Common myeloid progenitor, CD34-positive (primary cell): ENCODE measurements around the gene C8A.

ENCODE experiments used
- CTCF ChIA-PET: fragments of 350-600 bp; sonication (Branson Sonifier 250); formaldehyde crosslinking; loops from one replicate; lab custom pipeline; 2021; ENCODE audit warnings: antibody characterized with exemption; lab: Charles Lee
- POLR2A ChIA-PET: fragments of 350-600 bp; sonication (Branson Sonifier 250); formaldehyde crosslinking; loops from one replicate; lab custom pipeline; 2021; ENCODE audit warnings: antibody characterized with exemption; lab: Charles Lee
- DNase-seq, 3 donors: peaks; one replicate each; pipeline versions ENCODE4 v3.0.0 to v3.0.0-alpha.2; 2013
- H3K27ac ChIP-seq, 2 experiments: 1 replicate in 1 of 2; 2 replicates in 1 of 2; pipeline ENCODE4 v1.7.0; 2013; ENCODE audit warnings: inconsistent platforms in 2 of 2, low read length in 2 of 2, mild to moderate bottlenecking in 2 of 2, low read depth in 1 of 2, moderate library complexity in 1 of 2; ENCODE audit not compliant: severe bottlenecking in 2 of 2, insufficient read depth in 1 of 2, poor library complexity in 1 of 2
- H3K27me3 ChIP-seq, 5 experiments: replicated peaks in 2 of 5; 1 replicate in 3 of 5; 2 replicates in 2 of 5; pipeline versions ENCODE4 v1.6.1 to v1.7.0; 2013; ENCODE audit warnings: low read length in 4 of 5, mild to moderate bottlenecking in 2 of 5, moderate library complexity in 2 of 5, inconsistent platforms in 1 of 5; ENCODE audit not compliant: insufficient read depth in 5 of 5, control insufficient read depth in 4 of 5
- H3K36me3 ChIP-seq, 4 experiments: 1 replicate in 2 of 4; 2 replicates in 2 of 4; pipeline versions ENCODE4 v1.6.1 to v1.7.0; 2013; ENCODE audit warnings: low read length in 3 of 4, control low read depth in 1 of 4, mild to moderate bottlenecking in 1 of 4; ENCODE audit not compliant: control insufficient read depth in 4 of 4, insufficient read depth in 4 of 4
- H3K4me1 ChIP-seq, 4 experiments: 1 replicate in 3 of 4; 2 replicates in 1 of 4; pipeline versions ENCODE4 v1.6.1 to v1.7.1; 2013; ENCODE audit warnings: low read length in 3 of 4, mild to moderate bottlenecking in 3 of 4, control low read depth in 1 of 4, inconsistent platforms in 1 of 4, moderate library complexity in 1 of 4; ENCODE audit not compliant: control insufficient read depth in 4 of 4, insufficient read depth in 4 of 4; ENCODE audit errors: control extremely low read depth in 1 of 4
- H3K4me3 ChIP-seq, 7 experiments: 1 replicate in 4 of 7; 2 replicates in 3 of 7; pipeline versions ENCODE4 v1.5.1 to v1.7.0; 2013; ENCODE audit warnings: mild to moderate bottlenecking in 7 of 7, low read length in 6 of 7, moderate library complexity in 6 of 7, inconsistent platforms in 2 of 7, low read depth in 2 of 7, control low read depth in 1 of 7; ENCODE audit not compliant: insufficient read depth in 4 of 7, control insufficient read depth in 1 of 7; ENCODE audit errors: extremely low read depth in 1 of 7
- H3K9me3 ChIP-seq, 5 experiments: 1 replicate in 4 of 5; 2 replicates in 1 of 5; pipeline versions ENCODE4 v1.6.1 to v1.7.1; 2013; ENCODE audit warnings: low read length in 4 of 5, mild to moderate bottlenecking in 2 of 5, inconsistent platforms in 1 of 5, low read depth in 1 of 5, moderate library complexity in 1 of 5; ENCODE audit not compliant: control insufficient read depth in 4 of 5, insufficient read depth in 2 of 5; ENCODE audit errors: control extremely low read depth in 1 of 5
- WGBS: methylation state at CpG from one replicate; pipeline ENCODE4 v1.1.5; 2013; ENCODE audit not compliant: insufficient coverage; 5-methylcytosine and 5-hydroxymethylcytosine counted together

Gene C8A

DNA sequence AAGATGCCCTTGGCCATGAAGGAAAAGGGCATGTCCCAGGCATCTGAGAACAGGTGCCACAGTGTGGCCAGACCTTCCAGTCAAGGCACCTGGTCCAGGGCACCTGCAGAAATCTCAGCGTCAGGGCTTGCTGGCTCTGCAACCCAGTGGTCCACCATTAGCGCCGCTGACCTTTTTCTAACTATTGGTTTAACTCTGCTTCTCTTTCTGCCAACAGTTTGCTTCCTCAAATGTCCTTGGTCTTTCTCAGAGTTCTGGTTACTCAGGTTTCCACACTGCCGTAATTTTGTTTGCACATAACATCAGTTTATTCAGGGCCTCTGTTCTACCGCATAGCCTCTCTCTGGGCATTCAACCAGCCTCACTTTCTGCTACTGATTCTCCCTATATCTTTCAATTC lies 18.9 kb upstream of the C8A start:
- CTCF ChIA-PET, result interaction anchor here (0.8 kb wide), 1 partner anchor 15 kb away, joined by 3 read pairs; no protein-coding TSS in a partner anchor
- H3K4me1 ChIP-seq, result no peaks in the 10 kb centered on the region
- POLR2A ChIA-PET, result no interaction called here
- H3K36me3 ChIP-seq, result no peaks in the 10 kb centered on the region
- WGBS, result 98% methylated on average over 5 of the region's 5 CpGs
- DNase-seq, result no peak
- no peaks in the 10 kb centered on the region for H3K9me3 ChIP-seq
- H3K27me3 ChIP-seq, result peaks cover 0 to 12% (median 2%) of the 10 kb centered on the region in 5 experiments
- no peak overlapping the region for H3K4me3 ChIP-seq
- H3K27ac ChIP-seq, result no peak overlapping the region

DNA sequence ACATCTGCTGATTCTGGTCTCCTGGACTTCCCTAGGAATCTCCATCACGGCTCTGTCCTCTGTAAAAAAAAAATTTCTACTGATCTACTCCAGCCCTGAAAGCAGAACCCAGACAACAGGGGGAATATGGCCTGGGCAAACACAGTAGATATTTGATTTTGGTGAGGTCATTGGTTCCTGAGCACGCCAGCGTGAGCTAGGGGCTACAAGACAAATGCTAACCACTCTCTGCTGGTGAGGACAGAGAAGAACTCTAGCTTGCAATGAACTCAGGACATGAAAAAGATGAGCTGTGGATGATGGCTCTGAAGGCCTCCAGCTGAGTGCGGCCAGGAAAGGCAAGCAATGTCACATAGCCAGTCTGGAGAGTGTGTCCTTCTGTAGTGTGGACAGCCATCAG lies 18.2 kb upstream of the C8A start:
- POLR2A ChIA-PET, result no interaction called here
- 93% methylated on average over 3 of the region's 4 CpGs for WGBS

DNA sequence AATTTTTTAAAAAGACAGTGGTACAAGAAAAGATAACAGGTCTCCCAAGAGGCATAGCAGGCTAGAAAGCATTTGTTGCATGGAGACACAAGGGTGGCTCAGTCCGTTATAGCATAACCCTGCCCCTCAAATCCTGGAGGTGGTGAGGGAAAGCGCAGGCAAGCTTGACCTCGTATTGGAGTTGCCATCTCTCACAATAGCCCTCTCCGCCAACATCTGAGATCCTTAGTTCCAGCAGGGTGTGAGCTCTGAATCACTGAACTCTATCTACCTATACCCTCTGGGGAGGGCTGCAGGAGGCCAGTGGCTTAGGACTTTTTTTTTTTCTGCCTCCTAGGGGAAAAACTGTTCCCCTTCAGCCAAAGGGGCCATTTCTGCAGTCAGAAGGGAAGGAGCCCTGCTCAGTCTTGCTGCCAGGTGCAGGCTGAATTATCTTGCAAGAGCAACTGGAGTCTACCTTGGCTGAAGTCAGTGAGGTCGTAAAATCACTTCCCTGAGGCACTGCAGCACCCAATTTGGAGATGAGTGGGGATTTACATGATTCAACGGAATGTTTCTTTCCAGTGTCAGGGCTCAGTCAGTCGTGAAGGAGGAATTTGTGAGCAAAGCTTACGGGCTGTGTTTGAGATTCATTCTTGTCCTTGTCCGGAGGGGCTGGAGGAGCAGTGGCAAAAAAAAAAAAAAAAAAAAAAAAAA lies 17.2 kb upstream of the C8A start:
- Histone ChIP-seq H3K4me1 (no peaks in the 10 kb centered on the region), H3K27me3 (peaks cover 0 to 8% (median 3%) of the 10 kb centered on the region in 5 experiments), H3K27ac (no peak overlapping the region), H3K36me3 (no peaks in the 10 kb centered on the region), H3K4me3 (no peak overlapping the region), H3K9me3 (no peaks in the 10 kb centered on the region)
- POLR2A ChIA-PET, result no interaction called here
- WGBS, result 75% methylated on average over 7 of the region's 9 CpGs
- DNase-seq, result no peak
- CTCF ChIA-PET, result interaction anchor here (0.9 to 1.2 kb wide), 3 partner anchors 17 to 1209 kb away, joined by 3 to 4 read pairs (median 3); no protein-coding TSS in a partner anchor

More for the DNA sequence above, 18.2 kb upstream of the C8A start:
- H3K27me3 ChIP-seq, result peaks cover 0 to 8% (median 2%) of the 10 kb centered on the region in 5 experiments
- H3K9me3 ChIP-seq, result no peaks in the 10 kb centered on the region
- H3K4me3 ChIP-seq, result no peak overlapping the region
- H3K4me1 ChIP-seq, result no peaks in the 10 kb centered on the region
- H3K36me3 ChIP-seq, result no peaks in the 10 kb centered on the region
- no peak overlapping the region for H3K27ac ChIP-seq
- no peak for DNase-seq
- CTCF ChIA-PET, result interaction anchor here (0.7 to 1.2 kb wide), 3 partner anchors 16 to 1214 kb away, joined by 3 read pairs; no protein-coding TSS in a partner anchor

DNA sequence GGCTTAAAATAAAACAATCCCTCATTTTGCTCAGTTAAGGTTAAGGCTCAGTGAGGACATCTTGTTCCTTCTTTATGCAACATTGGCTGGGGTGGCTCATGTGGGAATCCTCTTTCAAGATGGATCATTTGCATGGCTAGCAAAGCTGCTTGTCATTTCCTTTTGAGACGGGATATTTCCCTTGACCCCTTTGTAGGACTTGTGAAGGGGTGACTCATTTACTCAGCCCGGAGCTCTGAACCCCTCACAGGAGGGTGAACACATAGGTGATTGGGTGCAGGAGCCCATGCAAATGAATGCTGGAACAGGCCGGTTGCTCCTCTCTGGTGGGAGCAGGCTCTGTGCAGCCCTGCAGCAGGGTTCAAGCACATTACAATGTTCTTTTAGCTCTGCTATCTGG lies 15.8 kb upstream of the C8A start:
- ChIA-PET POLR2A (no interaction called here), CTCF (no interaction called here)
- DNase-seq, result no peak
- Histone ChIP-seq H3K36me3 (no peaks in the 10 kb centered on the region), H3K4me3 (no peak overlapping the region), H3K27me3 (peaks cover 0 to 8% (median 3%) of the 10 kb centered on the region in 5 experiments), H3K27ac (no peak overlapping the region), H3K4me1 (no peaks in the 10 kb centered on the region), H3K9me3 (no peaks in the 10 kb centered on the region)
- 68% methylated on average over 3 of the region's 3 CpGs for WGBS

DNA sequence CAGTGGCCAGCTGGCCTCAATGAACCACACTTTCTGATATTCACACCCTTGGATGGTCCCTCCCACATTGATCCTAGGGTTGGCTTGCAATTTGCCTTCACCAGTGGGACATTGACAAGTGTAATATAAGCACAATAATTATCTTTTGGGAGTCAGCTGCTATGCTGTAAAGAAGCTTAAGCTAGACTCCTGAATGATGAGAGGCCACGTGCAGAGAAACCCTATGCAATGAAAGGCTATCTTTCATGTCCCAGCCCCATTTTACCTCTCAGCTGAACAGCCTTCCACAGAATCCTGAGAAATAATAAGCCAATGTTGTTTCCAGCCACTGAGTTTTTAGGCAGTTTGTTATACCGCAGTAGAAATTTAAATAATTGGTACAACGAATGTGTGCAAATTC lies 11.1 kb upstream of the C8A start:
- Histone ChIP-seq H3K36me3 (no peaks in the 10 kb centered on the region), H3K27me3 (peaks cover 0 to 3% (median 0%) of the 10 kb centered on the region in 5 experiments), H3K27ac (no peak overlapping the region), H3K4me3 (no peak overlapping the region), H3K4me1 (no peaks in the 10 kb centered on the region), H3K9me3 (peaks cover 0 to 3% (median 0%) of the 10 kb centered on the region in 5 experiments)
- 100% methylated on average over 2 of the region's 3 CpGs for WGBS
- POLR2A ChIA-PET, result no interaction called here
- no peak for DNase-seq
- CTCF ChIA-PET, result no interaction called here

DNA sequence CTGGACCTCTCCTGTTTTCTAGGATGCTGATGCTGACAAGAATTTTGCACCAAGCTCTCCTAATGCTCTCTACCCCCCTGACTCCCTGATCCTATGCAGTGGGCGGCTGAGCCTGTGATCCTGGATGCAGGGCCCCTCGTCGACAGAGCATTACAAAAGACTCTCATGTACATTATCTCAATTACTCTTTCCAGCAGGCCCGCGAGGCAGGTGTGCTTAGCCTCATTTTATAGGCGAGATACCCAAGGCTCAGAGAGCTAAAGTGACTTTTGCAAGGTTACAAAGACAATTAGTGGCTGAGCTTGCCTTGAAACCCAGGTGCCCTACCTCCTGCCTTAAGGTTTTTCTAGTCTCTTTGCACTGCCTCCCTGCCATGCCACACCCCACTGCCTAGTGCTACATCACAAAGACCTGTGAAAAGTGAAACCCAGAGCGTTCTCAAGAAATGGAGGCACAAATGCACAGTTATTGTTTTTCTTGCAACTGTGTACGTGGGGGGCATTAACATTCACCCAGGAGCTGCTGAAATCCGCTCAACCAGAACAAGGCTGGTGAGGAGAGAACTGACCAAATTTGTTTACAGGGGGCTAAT lies 10.0 kb upstream of the C8A start:
- Histone ChIP-seq H3K36me3 (no peaks in the 10 kb centered on the region), H3K9me3 (peaks cover 0 to 3% (median 0%) of the 10 kb centered on the region in 5 experiments), H3K4me3 (no peak overlapping the region), H3K4me1 (no peaks in the 10 kb centered on the region), H3K27ac (no peak overlapping the region), H3K27me3 (peaks cover 0 to 3% (median 2%) of the 10 kb centered on the region in 5 experiments)
- no peak for DNase-seq
- ChIA-PET POLR2A (no interaction called here), CTCF (no interaction called here)
- 75% methylated on average over 9 of the region's 9 CpGs for WGBS

DNA sequence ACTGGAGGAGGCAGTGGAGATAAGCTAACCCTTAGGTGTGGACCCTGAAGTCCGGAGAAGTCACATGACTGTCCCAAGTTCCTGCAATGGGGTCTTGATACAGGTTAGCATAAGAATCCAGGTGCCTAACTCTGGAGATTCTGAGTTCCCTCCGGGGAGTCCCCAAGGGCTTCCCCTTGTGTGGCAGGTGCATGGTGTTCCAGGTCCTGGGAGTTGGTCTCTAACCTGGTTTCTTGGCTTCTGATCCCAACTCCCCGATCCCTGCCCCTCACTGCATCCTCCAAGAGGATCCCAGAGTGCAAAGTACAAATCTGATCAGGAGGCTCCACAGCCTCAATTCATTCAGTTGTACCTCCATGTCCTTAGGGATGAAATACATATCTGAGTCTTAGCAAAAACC lies 9.3 kb upstream of the C8A start:
- POLR2A ChIA-PET, result no interaction called here
- no peaks in the 10 kb centered on the region for H3K36me3 ChIP-seq
- no peaks in the 10 kb centered on the region for H3K4me1 ChIP-seq
- 87% methylated on average over 3 of the region's 3 CpGs for WGBS
- no peak overlapping the region for H3K4me3 ChIP-seq
- no peak for DNase-seq
- CTCF ChIA-PET, result no interaction called here
- no peak overlapping the region for H3K27ac ChIP-seq
- peaks cover 0 to 3% (median 0%) of the 10 kb centered on the region in 5 experiments for H3K9me3 ChIP-seq
- H3K27me3 ChIP-seq, result peaks cover 0 to 4% (median 2%) of the 10 kb centered on the region in 5 experiments
